GM18520 (cell line): ENCODE results near the gene AURKAIP1.
A peak's percentile ranks its signal among the peaks of the same experiment; 100 is the strongest.
"Not testable (repeated sequence)": the region's sequence is repeated elsewhere in the genome, so short reads cannot be mapped to it uniquely, and the experiment has no call there.

ENCODE experiments used
- ATAC-seq: cut with Tn5 transposase; IDR thresholded peaks from one replicate; pipeline ENCODE4 v1.9.1; 2021; ENCODE audit not compliant: unreplicated experiment

The AURKAIP1 gene

GRCh38 chr1:1406821-1407635 is 32.0 kb upstream of the AURKAIP1 start, which contains the start of gene MRPL20:
Gene MRPL20 (minus strand): TSS chr1:1407293. CDS start chr1:1407217, 76 bp downstream.
- ATAC-seq: peak; percentile 81

DNA sequence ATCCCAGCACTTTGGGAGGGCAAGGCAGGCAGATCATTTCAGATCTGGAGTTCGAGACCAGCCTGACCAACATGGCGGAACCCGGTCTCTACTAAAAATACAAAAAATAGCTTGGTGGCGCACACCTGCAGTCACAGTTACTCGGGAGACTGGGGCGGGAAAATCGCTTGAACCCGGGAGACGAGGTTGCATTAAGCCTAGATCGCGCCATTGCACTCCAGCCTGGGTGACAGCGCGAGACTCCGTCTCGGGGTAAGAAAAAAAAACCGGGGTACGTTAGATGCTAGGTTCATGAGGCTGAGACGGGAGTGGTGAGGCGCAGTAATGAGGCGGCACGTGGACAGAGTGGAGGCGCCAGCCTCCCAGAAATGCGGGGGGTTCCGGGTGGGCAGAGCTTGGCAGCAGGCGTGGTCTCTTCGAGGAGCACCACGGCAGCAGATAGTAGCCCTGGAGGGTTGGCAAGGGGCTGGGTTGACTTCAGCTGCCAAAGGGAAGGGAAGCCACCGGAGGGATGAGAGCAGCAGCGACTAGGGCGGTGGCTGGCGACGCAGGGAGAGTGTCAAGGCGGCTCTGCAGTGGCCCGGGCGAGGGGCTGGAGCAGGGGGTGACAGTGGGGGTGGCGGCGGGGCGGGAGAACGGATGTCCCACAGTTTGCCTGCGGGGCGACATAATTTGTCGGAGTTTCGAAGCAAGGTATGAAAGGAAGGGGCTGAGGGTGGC is 31.3 kb upstream of the AURKAIP1 start:
- no peak for ATAC-seq

DNA sequence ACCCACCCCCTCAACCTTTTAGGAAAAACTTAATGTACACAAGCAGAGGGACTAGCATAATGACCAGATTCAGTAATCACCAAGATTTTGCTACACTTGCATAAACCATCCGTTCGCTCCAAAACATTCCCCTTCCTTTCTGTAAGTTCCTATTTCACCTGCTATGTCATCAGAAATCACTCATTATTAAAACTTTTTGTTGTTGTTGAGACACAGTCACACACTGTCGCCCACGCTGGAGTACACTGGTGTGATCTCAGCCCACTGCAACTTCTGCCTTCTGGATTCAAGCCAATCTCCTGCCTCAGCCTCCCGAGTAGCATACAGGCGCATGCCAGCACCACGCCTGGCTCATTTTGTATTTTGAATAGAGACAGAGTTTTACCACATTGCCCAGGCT is 28.6 kb upstream of the AURKAIP1 start:
- ATAC-seq: no peak

- ATAC-seq: not testable (repeated sequence)
These were observed 27.9 kb upstream of the AURKAIP1 start for GRCh38 chr1:1402901-1403392.

- no peak for ATAC-seq
These were observed 27.3 kb upstream of the AURKAIP1 start for GRCh38 chr1:1402072-1402900.

DNA sequence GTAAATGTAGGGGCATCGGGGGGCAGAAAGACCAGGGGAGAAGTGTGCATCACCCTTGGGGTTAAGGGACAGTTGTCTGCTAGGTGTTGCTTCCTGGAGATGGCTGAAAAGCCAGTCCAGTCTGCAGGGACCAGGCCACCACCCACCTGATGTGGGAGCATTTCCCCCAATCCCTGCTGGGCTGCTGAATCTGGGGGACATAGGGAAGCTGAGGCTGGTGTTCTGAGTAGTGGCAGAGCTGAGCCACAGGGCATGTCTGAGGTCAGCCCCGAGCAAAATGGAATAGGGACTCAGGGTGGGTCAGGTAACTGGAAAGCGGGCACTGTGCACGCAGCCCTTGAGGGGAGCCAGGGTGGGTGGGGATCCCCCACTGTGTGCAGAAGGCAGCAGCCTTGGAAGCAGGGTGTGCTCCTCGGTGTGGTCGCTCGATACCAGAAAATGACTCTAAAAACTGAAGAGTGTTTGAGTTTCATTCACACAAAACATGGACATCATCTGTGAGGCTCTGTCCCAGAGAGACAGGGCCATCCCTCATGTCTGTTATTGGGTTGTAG is 26.5 kb upstream of the AURKAIP1 start:
- ATAC-seq: no peak

GRCh38 chr1:1400576-1401456 is 25.8 kb upstream of the AURKAIP1 start:
- ATAC-seq: no peak

DNA sequence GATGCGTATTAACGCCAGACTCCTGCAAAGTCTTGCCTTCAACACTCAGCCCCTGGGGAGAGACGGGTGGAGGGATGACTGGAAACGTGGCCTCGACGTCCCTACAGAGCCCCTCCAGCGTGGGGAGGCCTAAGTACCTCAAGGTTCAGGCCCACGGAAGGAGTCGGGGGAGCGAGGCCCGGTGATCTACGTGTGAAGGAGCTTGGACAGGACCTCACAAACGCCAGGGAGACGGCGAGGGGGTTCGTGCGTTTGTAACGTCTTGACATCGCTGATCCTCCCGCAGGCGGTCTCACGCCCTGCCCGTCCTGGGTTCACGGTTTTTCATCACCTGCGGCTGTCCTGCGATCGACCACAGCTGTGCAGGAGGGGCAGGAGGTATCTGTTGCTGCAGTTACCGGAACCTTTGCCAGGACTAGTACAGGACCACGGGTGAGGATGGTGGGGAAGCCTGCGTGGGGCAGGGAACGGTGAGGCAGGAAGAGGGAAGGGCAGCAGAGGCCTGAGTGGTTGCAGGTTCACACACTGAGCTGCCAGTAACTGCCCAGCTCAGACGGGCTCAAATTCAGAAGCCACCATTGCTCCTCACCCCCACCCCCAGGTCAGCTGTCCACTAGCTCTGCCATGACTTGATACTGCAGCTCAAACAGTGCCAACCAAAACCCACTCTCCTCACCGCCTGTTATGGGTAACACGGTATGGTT is 25.0 kb upstream of the AURKAIP1 start:
- ATAC-seq: no peak

- ATAC-seq: peak; percentile 94
These were observed 24.3 kb upstream of the AURKAIP1 start, which contains the start of gene CCNL2 for GRCh38 chr1:1399187-1399871. Gene CCNL2 (minus strand): TSS chr1:1399335. CDS start chr1:1399306, 29 bp downstream.

GRCh38 chr1:1398677-1399186 is 23.7 kb upstream of the AURKAIP1 start:
- peak; percentile 9 for ATAC-seq

- no peak for ATAC-seq
These were observed 23.0 kb upstream of the AURKAIP1 start for GRCh38 chr1:1397839-1398523.

DNA sequence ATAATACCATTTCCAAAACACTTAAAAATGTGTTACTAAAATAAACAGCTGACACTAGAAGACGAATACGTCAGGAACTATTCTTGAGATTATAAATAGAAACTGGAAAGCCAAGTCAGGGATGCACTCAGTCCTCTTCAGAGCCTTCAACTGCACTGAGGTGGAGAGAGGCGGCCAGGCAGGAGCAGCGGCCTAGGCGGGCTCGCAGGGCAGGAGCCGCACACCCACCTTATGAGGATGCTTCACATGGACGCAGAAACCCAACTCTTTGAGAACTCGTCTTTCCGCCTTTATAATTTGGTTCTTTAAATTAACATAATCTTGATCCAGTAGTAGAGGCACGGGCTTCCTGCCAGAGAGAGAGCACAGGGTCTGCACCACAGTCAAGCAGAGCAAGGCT is 20.2 kb upstream of the AURKAIP1 start:
- ATAC-seq: no peak

GRCh38 chr1:1394116-1394515 is 19.1 kb upstream of the AURKAIP1 start:
- no peak for ATAC-seq

GRCh38 chr1:1393428-1393827 is 18.4 kb upstream of the AURKAIP1 start:
- ATAC-seq: no peak

DNA sequence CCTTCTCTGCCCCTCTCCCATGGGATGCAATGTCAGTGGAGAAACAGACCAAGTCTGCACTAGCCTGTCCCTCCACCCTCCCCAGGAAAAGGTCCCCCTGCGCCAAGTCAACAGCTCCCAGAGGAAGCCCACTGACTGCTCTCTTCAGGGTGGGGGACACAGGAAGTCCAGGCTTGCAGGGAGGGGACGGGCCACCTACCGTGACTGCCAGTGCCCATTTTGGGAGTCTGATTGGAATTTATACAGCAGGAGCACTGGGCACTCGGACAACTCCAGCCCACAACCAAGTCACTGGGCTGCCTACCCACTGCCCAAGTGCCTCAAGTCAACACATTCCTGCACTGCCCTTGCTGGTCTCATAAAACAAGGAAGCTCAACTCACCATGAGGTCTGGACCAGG is 18.0 kb upstream of the AURKAIP1 start:
- no peak for ATAC-seq

- no peak for ATAC-seq
These were observed 16.2 kb upstream of the AURKAIP1 start for GRCh38 chr1:1391225-1391624.

GRCh38 chr1:1390675-1391074 is 15.7 kb upstream of the AURKAIP1 start:
- ATAC-seq: no peak

GRCh38 chr1:1388078-1388472 is 13.1 kb upstream of the AURKAIP1 start:
- ATAC-seq: no peak
